Measurements from ENCODE around the gene C8A.
A peak's percentile ranks its signal among the peaks of the same experiment; 100 is the strongest.

The C8A gene

GRCh38 chr1:56897150-56898004 lies 42.8 kb downstream of the C8A start:
- DNase-seq: no peak

DNA sequence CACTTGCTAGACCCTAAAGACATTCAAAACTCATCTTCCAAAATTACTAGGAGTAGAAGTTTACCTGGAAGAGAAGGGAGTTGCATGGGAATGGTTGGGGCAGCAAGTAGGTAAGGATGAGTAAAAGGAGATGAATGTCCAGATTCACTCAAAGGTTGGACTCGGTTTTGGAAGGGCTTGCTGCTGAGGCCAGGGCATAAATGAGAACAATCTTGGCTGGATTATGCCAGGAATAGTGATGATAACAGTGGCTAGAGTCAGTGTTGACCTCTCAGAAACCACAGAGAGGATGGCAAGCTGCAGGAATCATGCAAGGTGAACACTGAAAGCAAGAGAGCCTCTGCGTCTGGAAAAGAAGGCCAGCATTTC lies 43.4 kb downstream of the C8A start:
- DNase-seq: no peak

DNA sequence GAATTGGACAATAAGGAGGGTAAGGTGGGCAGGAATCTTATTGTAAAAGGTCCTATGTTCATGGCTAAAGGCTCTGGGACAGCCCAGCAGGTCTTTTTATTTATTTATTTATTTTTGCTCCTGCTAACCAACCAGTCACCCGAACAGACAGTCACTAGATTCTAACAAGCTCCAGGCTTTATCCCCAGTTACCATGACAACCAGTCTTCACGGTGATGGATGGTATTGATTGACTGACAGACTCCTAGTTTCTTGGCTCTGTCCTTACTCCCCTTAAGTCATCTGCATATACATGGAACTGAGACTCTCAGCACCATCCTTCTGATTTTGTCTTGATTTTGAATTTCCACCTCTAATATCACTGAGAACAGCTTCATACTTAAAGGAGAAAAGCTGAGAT lies 44.3 kb downstream of the C8A start:
- DNase-seq: no peak

GRCh38 chr1:56901716-56902115 lies 47.1 kb downstream of the C8A start:
- DNase-seq: peak; percentile 70

DNA sequence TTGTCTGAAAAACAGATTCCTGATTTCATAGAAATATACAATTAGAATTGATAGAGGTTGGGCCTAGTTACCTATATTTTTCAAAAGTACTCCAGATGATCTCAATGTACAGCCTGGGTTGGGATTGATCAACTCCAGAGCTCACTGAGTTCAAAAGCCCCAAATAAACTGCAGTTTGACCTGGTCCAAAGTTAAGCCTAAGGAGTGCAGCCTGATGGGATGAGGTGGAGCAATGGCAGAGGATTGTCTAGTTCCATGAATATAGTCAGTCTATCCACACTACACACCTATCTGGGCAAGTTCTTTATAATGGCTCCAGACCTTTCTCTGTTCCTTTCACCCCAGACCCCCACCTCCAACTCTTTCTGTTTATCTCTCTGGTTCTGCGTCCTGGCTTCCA lies 49.2 kb downstream of the C8A start:
- no peak for DNase-seq

- DNase-seq: peak; percentile 7
Observed at GRCh38 chr1:56904663-56905397, 50.2 kb downstream of the C8A start.

DNA sequence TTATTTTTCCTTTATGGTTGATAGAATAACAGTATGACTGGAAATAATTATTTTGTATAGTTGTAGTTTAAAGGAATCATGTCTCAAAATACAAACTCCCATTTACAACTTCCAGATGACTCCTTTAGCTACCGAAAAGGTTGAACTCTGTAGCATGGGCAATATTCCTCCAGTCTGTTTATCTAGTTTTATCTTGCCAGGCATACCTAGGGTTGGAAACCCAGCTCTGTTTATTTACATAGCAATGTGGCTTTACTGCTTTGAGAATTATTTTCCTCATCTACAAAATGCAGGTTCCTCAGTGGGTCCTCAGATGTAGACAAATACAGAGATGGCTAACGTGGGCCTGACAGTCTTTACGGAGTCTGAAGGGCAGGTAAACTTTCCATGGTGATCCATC lies 51.1 kb downstream of the C8A start:
- DNase-seq: no peak

GRCh38 chr1:56908619-56909221 lies 54.1 kb downstream of the C8A start:
- DNase-seq: peak; percentile 63

GRCh38 chr1:56910441-56910985 lies 55.9 kb downstream of the C8A start:
- DNase-seq: no peak

DNA sequence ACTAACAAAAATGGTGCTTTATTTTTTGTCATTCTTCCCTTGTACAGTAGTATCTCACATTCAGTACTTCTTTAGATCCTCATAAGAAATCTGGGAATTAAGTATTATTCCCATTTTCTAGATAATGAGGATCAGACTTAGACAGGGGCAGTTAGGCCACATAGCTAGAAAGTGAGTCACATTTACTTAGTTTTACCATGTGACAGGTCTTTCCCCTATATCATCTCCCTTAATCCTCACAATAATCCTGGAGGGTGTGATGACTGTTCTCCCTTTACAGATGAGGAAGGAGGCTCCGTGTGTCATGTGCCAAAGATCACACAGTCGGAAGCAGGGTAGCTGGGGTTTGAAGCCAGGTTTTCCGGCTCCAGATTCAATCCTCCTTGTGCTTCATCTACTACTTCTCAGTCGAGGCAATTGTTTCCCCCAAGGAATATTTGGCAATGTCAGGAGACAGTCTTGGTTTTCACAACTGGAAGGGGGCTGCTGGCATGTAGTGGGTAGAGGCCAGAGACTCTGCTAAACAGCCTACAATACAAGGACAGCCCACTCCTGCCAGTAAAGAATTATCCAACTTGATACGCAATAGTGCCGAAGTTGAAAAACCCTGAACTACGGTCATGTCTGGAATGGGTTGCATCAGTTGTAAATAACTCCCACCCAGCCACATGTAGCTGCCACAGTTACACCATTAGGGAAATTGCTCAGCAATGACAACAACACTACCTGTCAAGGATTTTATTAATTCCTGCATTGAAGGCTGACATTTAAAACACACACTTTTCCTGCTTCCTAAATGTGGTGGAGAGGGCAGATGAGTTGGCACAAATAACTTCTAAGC lies 56.7 kb downstream of the C8A start:
- peak; percentile 76 for DNase-seq

- no peak for DNase-seq
Observed at GRCh38 chr1:56912325-56912724, 57.7 kb downstream of the C8A start.

- no peak for DNase-seq
Observed at GRCh38 chr1:56915960-56916359, 61.4 kb downstream of the C8A start.

DNA sequence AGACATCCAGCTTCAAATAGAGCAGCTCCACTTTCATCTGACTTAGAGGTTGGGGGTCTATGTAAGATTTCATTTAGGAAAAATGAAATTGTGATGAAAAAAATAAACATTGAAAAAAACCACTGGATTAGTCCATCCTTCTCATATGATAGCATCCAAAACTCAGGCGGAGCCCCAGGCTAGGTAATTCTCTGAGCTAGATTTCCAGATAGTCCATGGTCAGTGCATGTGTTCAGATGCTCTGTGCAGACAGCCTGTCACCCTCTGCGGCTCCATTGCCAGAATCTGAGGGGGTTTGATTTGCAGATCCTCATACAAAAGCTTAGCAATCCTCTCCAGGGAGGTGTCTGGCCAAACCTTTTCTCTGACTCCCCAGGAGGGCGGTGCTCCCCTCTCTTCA lies 62.0 kb downstream of the C8A start:
- no peak for DNase-seq

- DNase-seq: no peak
Observed at GRCh38 chr1:56917356-56917755, 62.8 kb downstream of the C8A start.

GRCh38 chr1:56920591-56921001 lies 66.0 kb downstream of the C8A start:
- DNase-seq: peak; percentile 27

DNA sequence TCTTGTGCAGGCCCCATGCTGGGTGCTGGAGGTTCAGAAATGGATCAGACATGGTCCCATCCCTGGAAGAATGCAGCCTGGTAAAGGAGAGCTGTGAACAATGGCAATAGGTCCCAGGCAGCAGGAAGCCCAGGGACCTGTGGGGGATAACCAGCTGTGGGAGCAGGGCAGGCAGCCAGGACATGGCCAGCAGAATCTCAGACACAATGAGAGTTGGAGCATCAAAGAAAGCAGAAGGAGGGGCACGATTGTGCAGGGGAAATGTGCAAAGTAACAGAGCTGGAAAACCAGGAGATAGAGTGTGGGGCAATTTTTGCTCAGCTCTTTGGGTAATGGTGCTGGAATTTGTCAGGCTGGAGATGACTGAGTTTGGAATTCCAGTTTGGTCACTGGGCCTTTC lies 66.9 kb downstream of the C8A start:
- no peak for DNase-seq

DNA sequence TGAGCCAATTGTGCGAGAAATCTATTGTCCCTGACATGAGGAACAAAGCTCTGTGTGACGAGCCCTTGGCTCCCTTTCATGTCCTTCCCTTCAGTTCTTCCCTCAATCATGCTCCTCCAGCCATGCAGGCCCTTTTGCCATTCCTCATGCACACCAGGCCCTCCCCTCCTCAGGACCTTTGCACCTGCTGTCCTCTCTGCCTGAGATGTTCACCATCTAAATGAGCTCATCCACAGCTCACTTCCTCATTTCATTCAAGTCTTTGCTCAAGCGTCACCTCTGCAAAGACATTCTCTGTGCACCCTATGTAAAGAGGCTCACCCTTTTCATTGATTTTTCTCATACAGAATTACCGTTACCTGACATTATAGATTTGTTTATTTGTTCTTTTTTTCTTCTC lies 67.5 kb downstream of the C8A start:
- DNase-seq: no peak

DNA sequence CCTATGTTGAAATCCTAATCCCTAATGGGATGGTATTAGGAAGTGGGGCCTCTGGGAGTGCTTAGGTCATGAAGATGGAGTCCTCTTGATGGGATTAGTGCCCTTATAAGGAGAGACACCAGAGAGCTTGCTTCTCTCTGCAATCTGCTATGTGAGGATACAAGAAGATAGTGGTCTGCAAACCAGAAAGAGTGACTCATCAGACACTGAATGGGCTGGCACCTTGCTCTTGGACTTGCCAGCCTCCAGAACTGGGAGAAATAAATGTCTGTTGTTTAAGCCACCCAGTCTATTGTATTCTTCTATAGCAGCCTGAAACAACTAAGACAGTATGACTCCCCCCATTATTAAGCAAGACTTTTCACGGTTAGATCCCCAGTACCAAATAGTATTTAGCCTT lies 67.9 kb downstream of the C8A start:
- DNase-seq: no peak

- DNase-seq: no peak
Observed at GRCh38 chr1:56923201-56923600, 68.6 kb downstream of the C8A start.

DNA sequence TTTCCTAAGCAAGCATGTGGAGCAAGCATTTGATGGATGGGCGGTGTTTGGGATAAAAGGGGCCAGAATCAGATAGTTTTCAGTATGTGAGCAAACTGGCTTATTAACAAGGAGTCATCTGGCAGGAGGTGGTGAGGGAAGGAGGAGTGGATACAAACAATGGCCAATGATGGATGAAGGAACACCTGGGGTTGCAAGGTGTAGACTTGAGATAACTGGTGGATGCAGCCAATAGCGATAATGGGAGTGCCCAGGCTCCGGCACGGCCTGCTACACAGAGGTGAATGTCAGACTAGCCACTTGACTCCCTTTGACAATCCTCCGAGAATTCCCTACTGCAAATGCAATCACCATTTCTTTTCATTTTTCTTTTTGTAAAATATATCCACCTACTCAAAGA lies 69.5 kb downstream of the C8A start:
- DNase-seq: no peak

- no peak for DNase-seq
Observed at GRCh38 chr1:56925193-56925592, 70.6 kb downstream of the C8A start.

- DNase-seq: no peak
Observed at GRCh38 chr1:56927171-56927570, 72.6 kb downstream of the C8A start.

DNA sequence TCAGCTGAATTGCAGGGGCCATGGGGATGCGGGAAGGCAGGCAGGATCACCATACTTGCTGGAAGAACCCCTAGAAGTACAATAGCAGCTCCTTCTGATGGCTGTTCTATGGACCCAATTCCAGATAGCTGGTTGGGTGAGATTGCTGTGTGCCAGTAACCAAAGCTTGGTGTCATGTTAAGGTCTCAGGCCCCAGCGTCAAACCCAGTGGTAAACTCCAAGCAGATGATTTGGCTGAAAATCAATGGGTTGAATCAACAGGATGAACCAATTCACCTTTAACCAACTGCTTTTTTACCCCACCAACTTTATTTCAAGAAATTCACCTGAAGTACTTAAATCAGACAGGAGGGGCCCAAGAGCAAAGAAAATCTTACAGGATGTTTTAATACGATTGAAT lies 73.4 kb downstream of the C8A start:
- no peak for DNase-seq

All from HCEC 1CT (cell line).